CD4-positive, alpha-beta T cell (primary cell): Measurements from ENCODE around the gene KCNJ4. TPM values are rescaled to one million over a fixed set of nuclear protein-coding genes. Genes with fewer than 3 reads are reported as not detected.

Experiments
- ATAC-seq: fragments of 200-7000 bp; cut with Tn5 transposase; one replicate; pipeline ENCODE4 v1.10.0; 2022; ENCODE audit warnings: mild to moderate bottlenecking; ENCODE audit not compliant: poor library complexity
- CTCF ChIA-PET: fragments of 350-600 bp; sonication (Branson Sonifier 250); formaldehyde crosslinking; loops from one replicate; lab custom pipeline; 2021; ENCODE audit warnings: antibody characterized with exemption, inconsistent platforms; lab: Charles Lee
- POLR2A ChIA-PET: fragments of 350-600 bp; sonication (Branson Sonifier 250); formaldehyde crosslinking; loops from one replicate; lab custom pipeline; 2021; ENCODE audit warnings: antibody characterized with exemption, inconsistent platforms; lab: Charles Lee
- DNase-seq, 14 experiments: peaks; one replicate each; pipeline ENCODE4 v3.0.0-alpha.2; 2013 to 2020; ENCODE audit warnings: mixed read lengths in 2 of 14
- H3K27ac ChIP-seq, 2 donors: one replicate each; pipeline versions ENCODE4 v1.5.1 to v1.7.0; 2013; ENCODE audit warnings: low read length in 2 of 2, low read depth in 1 of 2, mild to moderate bottlenecking in 1 of 2
- H3K27me3 ChIP-seq, 2 experiments: 1 replicate in 1 of 2; 2 replicates in 1 of 2; pipeline versions ENCODE4 v1.6.1 to v1.7.0; 2013; ENCODE audit warnings: low read length in 2 of 2, control low read depth in 1 of 2, mild to moderate bottlenecking in 1 of 2, moderate library complexity in 1 of 2; ENCODE audit not compliant: insufficient read depth in 2 of 2, control insufficient read depth in 1 of 2
- H3K36me3 ChIP-seq: one replicate; pipeline ENCODE4 v1.6.1; 2013; ENCODE audit warnings: low read length, control low read depth; ENCODE audit not compliant: insufficient read depth
- H3K4me1 ChIP-seq: one replicate; pipeline ENCODE4 v1.6.1; 2013; ENCODE audit warnings: low read length, control low read depth; ENCODE audit not compliant: insufficient read depth
- H3K4me3 ChIP-seq: one replicate; pipeline ENCODE4 v1.5.1; 2013; ENCODE audit warnings: mild to moderate bottlenecking, low read length, moderate library complexity
- H3K9me3 ChIP-seq, 2 experiments: 1 replicate in 1 of 2; 2 replicates in 1 of 2; pipeline versions ENCODE4 v1.6.1 to v1.7.0; 2013; ENCODE audit warnings: low read length in 2 of 2, mild to moderate bottlenecking in 2 of 2, control low read depth in 1 of 2, moderate library complexity in 1 of 2; ENCODE audit not compliant: control insufficient read depth in 1 of 2, insufficient read depth in 1 of 2
- H3K27ac Mint-ChIP-seq: one replicate; pipeline ENCODE4 v1.8.0; 2020; ENCODE audit warnings: mixed read lengths
- H3K27me3 Mint-ChIP-seq: one replicate; pipeline ENCODE4 v1.8.0; 2021; ENCODE audit warnings: mixed read lengths
- H3K36me3 Mint-ChIP-seq: one replicate; pipeline ENCODE4 v1.8.0; 2021; ENCODE audit warnings: low read depth, mixed read lengths
- H3K4me1 Mint-ChIP-seq: one replicate; pipeline ENCODE4 v1.8.0; 2021; ENCODE audit warnings: low read depth, mixed read lengths
- H3K4me3 Mint-ChIP-seq: one replicate; pipeline ENCODE4 v1.8.0; 2020; ENCODE audit warnings: mild to moderate bottlenecking, mixed read lengths
- H3K9me3 Mint-ChIP-seq: one replicate; pipeline ENCODE4 v1.8.0; 2020; ENCODE audit warnings: mixed read lengths
- intact Hi-C, 2 experiments: fragments of 100-400 bp; cut with DNase I in 1 of 2; cut with micrococcal nuclease in 1 of 2; formaldehyde crosslinking; loops; one replicate each; pipeline versions ENCODE4 v1.15.1 to v1.9.0; 2023 to 2025; cut with DNase I, micrococcal nuclease
- total RNA-seq, 174 experiments: library from RNA in 2 of 174; stranded (reverse) in 2 of 174; gene quantifications; one replicate each; pipeline ENCODE4 v1.2.3 and lab custom pipeline; 2021 to 2026
- TF ChIP-seq, protein P1 (sequence below): fragments of 200-600 bp; IDR thresholded peaks from one replicate; pipeline ENCODE4 v1.8.0; 2022; ENCODE audit warnings: antibody characterized with exemption, mild to moderate bottlenecking

KCNJ4 gene
- total RNA-seq, 2 experiments from 2014 or later: not detected

DNA sequence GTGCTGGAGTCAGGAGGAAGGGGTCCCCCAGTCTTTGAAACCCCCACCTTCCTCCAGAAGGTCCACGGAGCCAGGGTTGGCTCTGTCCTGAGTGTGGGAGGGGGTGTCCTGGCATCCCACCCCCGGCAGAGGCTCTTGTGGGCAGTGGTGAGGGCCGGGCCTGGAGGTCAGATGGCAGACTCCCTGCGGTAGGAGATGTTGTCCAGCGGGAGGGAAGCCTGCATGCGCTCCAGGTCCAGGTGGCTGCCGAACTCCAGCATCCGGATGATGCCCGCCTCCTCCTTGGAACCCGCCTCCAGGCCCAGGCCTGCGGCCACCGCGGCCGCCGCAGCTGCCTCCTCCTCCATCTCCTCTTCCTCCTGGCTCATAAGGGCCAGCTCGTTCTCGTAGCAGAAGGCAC, 28.4 kb downstream of the KCNJ4 start:
- no peak overlapping the region for H3K27ac ChIP-seq
- intact Hi-C loops: no loop called here
- CTCF ChIA-PET: no interaction called here
- no peaks in the 10 kb centered on the region for H3K27me3 ChIP-seq
- POLR2A ChIA-PET: no interaction called here
- H3K9me3 ChIP-seq: peaks cover 0 to 4% of the 10 kb centered on the region in 2 experiments
- no peak overlapping the region for H3K4me3 ChIP-seq
- H3K36me3 ChIP-seq: no peaks in the 10 kb centered on the region
- Mint-ChIP-seq H3K4me1 (no peaks in the 10 kb centered on the region), H3K27ac (no peak overlapping the region), H3K9me3 (no peaks in the 10 kb centered on the region), H3K36me3 (no peaks in the 10 kb centered on the region), H3K27me3 (no peaks in the 10 kb centered on the region), H3K4me3 (no peak overlapping the region)
- TF ChIP-seq, protein P1, sequence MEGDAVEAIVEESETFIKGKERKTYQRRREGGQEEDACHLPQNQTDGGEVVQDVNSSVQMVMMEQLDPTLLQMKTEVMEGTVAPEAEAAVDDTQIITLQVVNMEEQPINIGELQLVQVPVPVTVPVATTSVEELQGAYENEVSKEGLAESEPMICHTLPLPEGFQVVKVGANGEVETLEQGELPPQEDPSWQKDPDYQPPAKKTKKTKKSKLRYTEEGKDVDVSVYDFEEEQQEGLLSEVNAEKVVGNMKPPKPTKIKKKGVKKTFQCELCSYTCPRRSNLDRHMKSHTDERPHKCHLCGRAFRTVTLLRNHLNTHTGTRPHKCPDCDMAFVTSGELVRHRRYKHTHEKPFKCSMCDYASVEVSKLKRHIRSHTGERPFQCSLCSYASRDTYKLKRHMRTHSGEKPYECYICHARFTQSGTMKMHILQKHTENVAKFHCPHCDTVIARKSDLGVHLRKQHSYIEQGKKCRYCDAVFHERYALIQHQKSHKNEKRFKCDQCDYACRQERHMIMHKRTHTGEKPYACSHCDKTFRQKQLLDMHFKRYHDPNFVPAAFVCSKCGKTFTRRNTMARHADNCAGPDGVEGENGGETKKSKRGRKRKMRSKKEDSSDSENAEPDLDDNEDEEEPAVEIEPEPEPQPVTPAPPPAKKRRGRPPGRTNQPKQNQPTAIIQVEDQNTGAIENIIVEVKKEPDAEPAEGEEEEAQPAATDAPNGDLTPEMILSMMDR: no peak
- ATAC-seq: no peak
- H3K4me1 ChIP-seq: no peaks in the 10 kb centered on the region
- no peak for DNase-seq

GRCh38 chr22:38424525-38425080, 30.4 kb downstream of the KCNJ4 start:
- ATAC-seq (no peak), DNase-seq (no peak)
- Histone ChIP-seq H3K9me3 (peaks cover 0 to 4% of the 10 kb centered on the region in 2 experiments), H3K27me3 (no peaks in the 10 kb centered on the region), H3K4me1 (no peaks in the 10 kb centered on the region), H3K27ac (no peak overlapping the region), H3K36me3 (no peaks in the 10 kb centered on the region), H3K4me3 (no peak overlapping the region)
- no peak overlapping the region for H3K27ac Mint-ChIP-seq
- H3K9me3 Mint-ChIP-seq: no peaks in the 10 kb centered on the region
- POLR2A ChIA-PET: no interaction called here
- TF ChIP-seq, protein P1: no peak
- no peaks in the 10 kb centered on the region for H3K36me3 Mint-ChIP-seq
- no peak overlapping the region for H3K4me3 Mint-ChIP-seq
- H3K27me3 Mint-ChIP-seq: no peaks in the 10 kb centered on the region
- H3K4me1 Mint-ChIP-seq: no peaks in the 10 kb centered on the region
- intact Hi-C loops: no loop called here
- CTCF ChIA-PET: no interaction called here

DNA sequence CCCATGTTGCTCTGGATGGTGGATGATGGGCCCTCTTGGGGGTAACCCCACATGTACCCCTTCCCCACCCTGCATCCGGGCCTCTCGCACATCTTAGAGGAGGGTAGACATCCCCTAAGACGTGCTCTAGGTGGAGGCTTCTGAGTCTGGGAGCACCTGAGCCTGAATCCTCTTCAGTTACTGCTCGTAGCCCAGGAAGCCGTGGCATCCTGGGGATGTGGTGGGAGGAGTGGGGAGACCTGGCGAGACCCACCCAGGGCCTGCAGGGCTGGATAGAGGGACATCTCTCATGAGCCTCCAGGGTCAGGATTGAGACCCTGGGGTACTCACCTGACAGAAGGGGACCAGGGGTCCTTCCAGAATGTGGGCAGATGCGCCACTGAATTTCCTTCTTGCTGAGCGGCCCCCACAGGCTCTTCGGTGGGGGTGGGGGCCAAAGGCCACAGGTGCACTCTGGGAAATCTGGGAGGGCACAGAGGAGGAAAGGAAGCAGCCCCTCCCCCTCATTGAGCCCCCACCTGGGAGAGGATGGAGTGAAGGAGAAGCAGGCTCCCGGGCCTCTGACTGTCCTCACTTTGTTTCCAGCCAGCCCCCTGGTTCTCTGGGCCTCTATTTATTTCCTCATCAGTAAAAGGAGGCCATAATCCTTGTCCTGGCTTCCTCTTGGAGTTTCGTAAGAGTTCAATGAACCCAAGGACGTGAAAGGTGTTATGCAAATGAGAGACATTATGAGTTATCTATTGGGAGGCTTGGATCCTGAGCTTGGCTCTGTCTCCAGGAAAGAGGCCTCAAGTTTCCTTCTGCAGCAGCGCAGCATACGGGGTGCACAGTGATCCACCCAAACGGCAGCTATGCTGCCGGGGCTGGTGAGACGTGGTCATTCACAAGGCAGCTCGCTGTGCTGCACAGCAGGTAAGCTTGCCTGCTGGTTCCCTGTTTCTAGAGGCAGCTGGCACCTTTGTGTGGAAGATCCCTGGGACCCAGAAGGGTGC, 31.2 kb downstream of the KCNJ4 start:
- DNase-seq (no peak), ATAC-seq (no peak)
- Mint-ChIP-seq H3K9me3 (no peaks in the 10 kb centered on the region), H3K4me1 (no peaks in the 10 kb centered on the region), H3K4me3 (no peak overlapping the region), H3K36me3 (no peaks in the 10 kb centered on the region), H3K27ac (no peak overlapping the region), H3K27me3 (no peaks in the 10 kb centered on the region)
- Histone ChIP-seq H3K9me3 (peaks cover 0 to 4% of the 10 kb centered on the region in 2 experiments), H3K4me1 (no peaks in the 10 kb centered on the region), H3K36me3 (no peaks in the 10 kb centered on the region), H3K27me3 (no peaks in the 10 kb centered on the region), H3K27ac (no peak overlapping the region), H3K4me3 (no peak overlapping the region)
- TF ChIP-seq, protein P1: no peak
- POLR2A ChIA-PET: no interaction called here
- intact Hi-C loops: no loop called here
- CTCF ChIA-PET: no interaction called here
